Duodenal mucosa (tissue), 2 donors: ENCODE results near the gene NADK2.

Source experiments
- H3K27ac ChIP-seq: one replicate; pipeline ENCODE4 v1.7.0; 2013; ENCODE audit warnings: low read depth, low read length
- H3K27me3 ChIP-seq, 2 donors: one replicate each; pipeline ENCODE4 v1.7.0; 2013; ENCODE audit warnings: low read length in 2 of 2, control low read depth in 1 of 2; ENCODE audit not compliant: insufficient read depth in 2 of 2, control insufficient read depth in 1 of 2
- H3K36me3 ChIP-seq, 2 donors: one replicate each; pipeline ENCODE4 v1.7.0; 2013; ENCODE audit warnings: low read length in 2 of 2, control low read depth in 1 of 2; ENCODE audit not compliant: insufficient read depth in 2 of 2, control insufficient read depth in 1 of 2
- H3K4me1 ChIP-seq, 2 donors: one replicate each; pipeline ENCODE4 v1.7.0; 2013; ENCODE audit warnings: low read length in 2 of 2, control low read depth in 1 of 2; ENCODE audit not compliant: insufficient read depth in 2 of 2, control insufficient read depth in 1 of 2
- H3K4me3 ChIP-seq, 2 donors: one replicate each; pipeline ENCODE4 v1.7.0; 2013; ENCODE audit warnings: low read length in 2 of 2, low read depth in 1 of 2
- H3K9ac ChIP-seq, 2 donors: one replicate each; pipeline ENCODE4 v1.7.0; 2013; ENCODE audit warnings: low read length in 2 of 2, low read depth in 1 of 2
- H3K9me3 ChIP-seq, 2 donors: one replicate each; pipeline ENCODE4 v1.7.0; 2013; ENCODE audit warnings: low read length in 2 of 2, control low read depth in 1 of 2; ENCODE audit not compliant: control insufficient read depth in 1 of 2

NADK2 gene

DNA sequence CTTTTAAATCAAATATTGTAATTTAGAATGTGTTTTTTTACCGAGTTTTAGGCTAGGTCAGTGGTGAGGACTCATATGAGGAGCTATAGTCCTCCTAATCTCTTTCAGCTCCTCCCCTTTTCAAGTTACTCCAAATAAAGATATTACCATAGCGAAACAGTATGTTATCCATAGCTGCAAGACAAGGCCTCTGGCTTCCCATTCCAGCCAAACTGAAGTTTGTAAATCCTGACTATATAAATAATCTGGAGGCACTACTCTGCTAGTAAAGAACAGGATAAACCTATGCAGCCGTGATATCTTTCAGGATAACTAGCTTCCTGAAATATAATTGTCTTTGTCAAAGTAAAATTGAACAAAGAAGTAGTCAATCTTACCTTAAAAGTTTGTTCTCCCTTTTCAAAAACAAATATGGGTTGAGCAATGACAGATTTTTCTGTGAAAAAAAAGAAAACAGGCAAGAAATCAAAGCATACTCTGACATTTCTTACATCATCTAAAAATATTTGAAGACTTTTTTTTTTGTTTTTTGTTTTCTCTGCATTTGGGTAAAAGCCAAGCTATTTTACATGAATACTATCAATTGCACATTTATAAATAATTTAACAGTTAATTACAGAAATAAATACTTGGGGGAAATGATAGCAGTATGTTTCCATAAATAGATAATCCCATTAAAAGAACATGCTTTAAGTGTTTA is 29.3 kb upstream of the NADK2 start:
- H3K27ac ChIP-seq, result no peak overlapping the region
- H3K9ac ChIP-seq, result no peak overlapping the region

DNA sequence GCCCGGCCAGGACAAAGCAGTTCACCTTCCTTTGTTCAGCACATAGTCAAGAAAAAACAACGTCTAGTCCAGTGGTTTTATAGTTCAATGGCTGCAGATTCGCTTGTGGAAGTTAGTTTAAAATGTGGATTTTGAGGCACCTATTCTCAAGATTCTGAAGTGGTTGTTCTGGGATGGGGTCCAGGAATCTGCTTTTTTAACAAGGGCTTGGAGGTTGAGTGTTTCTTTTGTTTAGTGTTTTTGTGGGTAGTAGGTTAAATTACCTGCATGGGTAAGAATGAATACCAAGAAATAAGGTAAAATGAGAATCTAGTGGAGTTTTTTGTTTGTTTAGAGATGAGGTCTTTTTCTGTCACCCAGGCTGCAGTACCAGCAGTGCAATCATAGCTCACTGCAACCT is 28.4 kb upstream of the NADK2 start:
- Histone ChIP-seq H3K27ac (no peak overlapping the region), H3K27me3 (no peaks in the 10 kb centered on the region), H3K4me3 (no peak overlapping the region), H3K36me3 (no peaks in the 10 kb centered on the region), H3K9ac (no peak overlapping the region), H3K9me3 (no peaks in the 10 kb centered on the region), H3K4me1 (no peaks in the 10 kb centered on the region)

More for the DNA sequence above, 29.3 kb upstream of the NADK2 start:
- no peaks in the 10 kb centered on the region for H3K4me1 ChIP-seq
- H3K9me3 ChIP-seq, result no peaks in the 10 kb centered on the region
- no peaks in the 10 kb centered on the region for H3K27me3 ChIP-seq
- H3K4me3 ChIP-seq, result no peak overlapping the region
- H3K36me3 ChIP-seq, result no peaks in the 10 kb centered on the region

DNA sequence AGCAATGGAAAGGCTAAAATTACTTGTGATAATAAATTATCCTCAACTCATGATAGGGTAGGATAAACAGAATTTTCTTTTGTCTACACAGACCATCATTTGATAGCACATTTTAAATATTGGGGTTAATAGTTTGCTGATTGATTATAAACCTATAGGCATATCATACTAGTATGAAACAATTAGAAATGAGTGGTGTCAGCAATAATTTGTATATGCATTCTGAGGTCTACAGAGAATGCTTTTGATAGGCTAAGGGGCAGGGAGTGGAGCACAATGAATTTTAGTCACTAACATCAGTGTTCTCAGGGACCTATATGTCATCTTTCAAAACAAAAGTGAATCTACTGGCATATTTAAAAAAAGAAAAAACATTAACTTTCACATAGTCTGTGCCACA is 27.8 kb upstream of the NADK2 start:
- Histone ChIP-seq H3K9ac (no peak overlapping the region), H3K4me1 (no peaks in the 10 kb centered on the region), H3K4me3 (no peak overlapping the region), H3K9me3 (no peaks in the 10 kb centered on the region), H3K27ac (no peak overlapping the region), H3K36me3 (no peaks in the 10 kb centered on the region), H3K27me3 (no peaks in the 10 kb centered on the region)

DNA sequence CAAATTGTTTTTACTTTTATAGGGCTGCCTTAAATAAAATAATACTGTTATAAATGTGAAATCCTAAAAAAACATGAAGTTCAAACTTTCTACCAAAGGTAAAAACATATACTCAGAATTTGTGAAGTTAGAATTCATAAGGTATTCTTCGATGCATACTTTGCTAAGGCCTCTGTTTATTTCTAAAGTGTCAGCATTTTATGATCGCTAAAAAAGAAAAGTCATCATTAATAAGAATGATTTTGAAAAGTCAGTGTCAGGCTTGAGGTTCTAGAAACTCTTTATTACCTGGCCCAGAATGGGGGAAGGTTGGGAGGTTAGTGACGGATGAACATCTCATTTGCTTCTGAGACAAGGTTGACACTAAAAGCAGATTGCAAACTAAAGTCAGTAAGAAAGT is 26.2 kb upstream of the NADK2 start:
- Histone ChIP-seq H3K9ac (no peak overlapping the region), H3K27ac (no peak overlapping the region), H3K4me1 (no peaks in the 10 kb centered on the region), H3K27me3 (no peaks in the 10 kb centered on the region), H3K36me3 (no peaks in the 10 kb centered on the region), H3K9me3 (no peaks in the 10 kb centered on the region), H3K4me3 (no peak overlapping the region)

DNA sequence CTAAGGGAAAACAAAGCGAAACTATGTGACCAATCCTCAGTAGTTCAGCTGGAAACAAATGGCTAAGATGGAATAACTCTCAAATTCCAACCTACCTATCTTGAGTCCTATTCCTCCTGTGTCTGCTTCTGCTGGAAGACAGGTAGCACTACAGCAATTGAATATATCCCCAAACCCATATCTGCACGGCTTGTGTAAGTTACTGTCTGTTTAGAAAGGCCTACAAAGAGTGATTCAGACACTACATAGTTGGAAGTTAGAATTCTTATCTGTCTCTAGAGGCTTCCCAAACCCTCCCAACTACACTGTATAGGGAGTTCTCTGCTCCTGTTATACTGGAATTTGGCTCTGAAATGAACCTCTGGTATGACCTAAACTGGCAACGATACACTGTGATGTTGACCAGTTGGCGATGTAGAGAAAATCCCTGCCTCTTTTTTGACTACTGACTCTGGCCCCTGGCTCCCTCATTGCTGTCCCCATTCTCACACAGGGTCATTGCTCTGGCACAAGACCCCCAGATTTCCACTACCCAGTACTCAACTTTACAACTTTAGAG is 22.6 kb upstream of the NADK2 start:
- Histone ChIP-seq H3K9ac (no peak overlapping the region), H3K36me3 (no peaks in the 10 kb centered on the region), H3K4me1 (no peaks in the 10 kb centered on the region), H3K27ac (no peak overlapping the region), H3K4me3 (no peak overlapping the region), H3K27me3 (no peaks in the 10 kb centered on the region), H3K9me3 (no peaks in the 10 kb centered on the region)

DNA sequence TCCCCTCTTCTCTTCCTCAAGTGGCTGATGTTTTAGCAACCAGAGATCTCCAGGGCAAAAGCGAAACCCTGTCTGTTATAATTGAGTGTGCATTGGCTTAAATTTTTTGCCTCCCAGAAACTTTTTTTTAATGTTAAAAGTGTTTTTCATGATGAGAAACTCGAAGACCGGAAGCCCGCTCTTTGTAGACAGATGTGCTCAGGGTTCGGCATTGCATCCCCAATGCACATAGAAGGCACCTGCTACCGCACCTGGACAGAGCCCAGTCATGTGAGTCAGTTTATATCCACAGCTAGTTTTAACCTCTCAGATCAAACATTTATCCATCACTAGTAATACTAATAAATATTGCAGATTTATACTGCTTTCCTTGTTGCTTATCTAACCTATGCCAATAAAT is 19.5 kb upstream of the NADK2 start:
- no peak overlapping the region for H3K9ac ChIP-seq
- H3K36me3 ChIP-seq, result no peaks in the 10 kb centered on the region
- no peaks in the 10 kb centered on the region for H3K4me1 ChIP-seq
- H3K27me3 ChIP-seq, result no peaks in the 10 kb centered on the region
- H3K4me3 ChIP-seq, result no peak overlapping the region
- no peaks in the 10 kb centered on the region for H3K9me3 ChIP-seq
- H3K27ac ChIP-seq, result no peak overlapping the region

DNA sequence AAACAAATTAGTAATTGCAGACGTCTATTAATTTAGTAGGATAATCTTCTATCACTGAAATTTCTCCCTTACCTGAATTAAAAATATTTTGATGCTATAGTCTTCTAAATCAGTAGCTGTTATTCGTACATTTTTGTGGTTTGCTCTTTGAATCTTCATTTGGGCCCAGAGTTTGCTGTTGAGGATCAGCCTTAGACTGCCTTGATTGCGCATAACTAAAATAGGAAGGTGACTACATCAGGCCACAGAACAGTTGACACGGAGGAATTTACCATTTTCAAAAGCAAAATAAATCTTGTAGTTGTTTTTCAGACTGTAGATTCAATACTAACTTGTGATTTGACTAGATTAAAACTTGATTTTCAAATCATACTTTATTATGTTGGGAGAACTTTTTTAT is 11.8 kb upstream of the NADK2 start:
- Histone ChIP-seq H3K27ac (no peak overlapping the region), H3K4me1 (no peaks in the 10 kb centered on the region), H3K9ac (no peak overlapping the region), H3K9me3 (no peaks in the 10 kb centered on the region), H3K4me3 (no peak overlapping the region), H3K27me3 (no peaks in the 10 kb centered on the region), H3K36me3 (no peaks in the 10 kb centered on the region)

DNA sequence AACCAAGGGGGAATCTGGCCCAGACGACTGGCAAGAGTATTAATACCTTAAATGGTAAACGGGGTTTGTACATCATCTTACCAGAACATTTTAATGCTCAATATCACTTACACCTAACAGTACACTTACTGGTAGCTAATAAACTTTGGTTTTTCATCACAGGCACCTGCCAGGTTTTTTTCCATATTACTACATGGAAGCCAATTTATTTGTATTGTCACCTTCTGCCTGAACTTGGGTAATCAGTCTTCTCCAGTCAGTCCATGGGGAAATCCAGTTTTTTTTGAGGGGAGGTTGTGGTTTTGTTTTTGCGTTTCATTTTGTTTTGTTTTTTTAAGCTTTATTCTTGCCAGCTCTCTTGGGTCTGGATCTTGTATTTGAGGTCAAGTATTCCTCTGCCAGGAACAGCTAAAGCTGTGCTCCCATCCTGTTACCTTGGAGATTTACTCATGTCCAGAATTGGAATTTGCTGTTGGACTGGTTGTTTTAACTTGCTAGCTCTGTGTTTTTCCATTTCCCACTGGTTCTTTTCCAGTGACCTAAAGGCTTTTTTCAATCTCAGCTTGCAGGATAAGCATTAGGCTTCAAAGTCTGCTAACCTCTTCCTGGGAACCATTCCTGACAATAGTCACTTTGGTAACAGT is 11.1 kb upstream of the NADK2 start:
- H3K27me3 ChIP-seq, result no peaks in the 10 kb centered on the region
- no peak overlapping the region for H3K9ac ChIP-seq
- H3K4me3 ChIP-seq, result no peak overlapping the region
- no peaks in the 10 kb centered on the region for H3K4me1 ChIP-seq
- H3K9me3 ChIP-seq, result no peaks in the 10 kb centered on the region
- no peak overlapping the region for H3K27ac ChIP-seq
- no peaks in the 10 kb centered on the region for H3K36me3 ChIP-seq

DNA sequence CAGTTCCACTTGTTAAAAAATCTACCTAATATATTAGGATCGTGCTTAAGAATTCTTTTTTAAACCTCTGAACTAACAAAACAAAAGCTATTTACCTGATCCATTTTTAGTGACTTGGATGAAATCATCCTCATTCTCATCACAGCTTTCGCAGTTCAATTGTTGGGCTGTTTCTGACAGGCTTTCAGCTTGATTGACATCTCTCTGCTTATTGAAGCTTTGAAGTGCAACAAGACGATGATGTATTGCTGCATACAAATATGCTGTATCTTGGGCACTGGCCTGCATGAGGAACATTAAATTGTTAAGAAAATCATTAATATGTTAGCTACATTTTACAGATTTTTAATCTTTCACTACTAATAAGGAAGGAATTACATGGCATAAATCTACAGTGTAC is 9.5 kb upstream of the NADK2 start:
- Histone ChIP-seq H3K4me1 (no peaks in the 10 kb centered on the region), H3K27me3 (no peaks in the 10 kb centered on the region), H3K36me3 (no peaks in the 10 kb centered on the region), H3K9ac (no peak overlapping the region), H3K4me3 (no peak overlapping the region), H3K27ac (no peak overlapping the region), H3K9me3 (no peaks in the 10 kb centered on the region)

DNA sequence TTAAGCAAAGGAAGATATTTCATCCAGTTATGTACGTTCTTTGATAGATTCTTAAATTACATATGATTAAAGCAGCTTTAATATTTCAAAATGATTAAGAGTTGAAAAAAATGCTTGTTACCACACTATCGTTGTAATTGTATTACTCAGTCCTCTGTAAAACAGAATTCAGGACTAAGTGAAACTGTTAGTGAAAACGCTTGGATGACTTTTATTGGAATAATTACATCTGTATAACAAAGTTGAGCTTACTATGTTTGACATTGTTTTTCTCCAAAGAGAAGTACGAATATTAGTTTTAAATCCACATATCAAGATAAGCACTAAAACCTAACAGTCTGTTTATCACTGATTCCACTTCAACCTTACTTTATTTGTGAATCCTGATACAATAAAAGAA is 8.7 kb upstream of the NADK2 start:
- no peak overlapping the region for H3K9ac ChIP-seq
- no peaks in the 10 kb centered on the region for H3K27me3 ChIP-seq
- no peaks in the 10 kb centered on the region for H3K36me3 ChIP-seq
- H3K9me3 ChIP-seq, result no peaks in the 10 kb centered on the region
- no peaks in the 10 kb centered on the region for H3K4me1 ChIP-seq
- H3K4me3 ChIP-seq, result no peak overlapping the region
- H3K27ac ChIP-seq, result no peak overlapping the region
